Smooth muscle cell (in vitro differentiated cells): ENCODE data around the gene OPN5. TPM values are rescaled to one million over a fixed set of nuclear protein-coding genes. Genes with fewer than 3 reads are reported as not detected.
A peak's percentile ranks its signal among the peaks of the same experiment; 100 is the strongest.

Experiments used
- DNase-seq: peaks from one replicate; lab custom pipeline; 2025; ENCODE audit not compliant: unreplicated experiment; lab: John Stamatoyannopoulos, UW
- H2AFZ ChIP-seq: fragments of 200-600 bp; sonication (generic); 2 replicates; pipeline ENCODE4 v1.6.0; 2016; ENCODE audit warnings: antibody characterized with exemption, low read depth, mild to moderate bottlenecking
- H3F3A ChIP-seq: fragments of 200-600 bp; sonication (generic); 2 replicates; pipeline ENCODE4 v1.6.0; 2017; ENCODE audit warnings: antibody characterized with exemption, low read depth
- H3K27ac ChIP-seq: fragments of 200-600 bp; sonication (generic); 2 replicates; pipeline ENCODE4 v1.5.1; 2016; ENCODE audit warnings: low read depth, mild to moderate bottlenecking
- H3K27me3 ChIP-seq: fragments of 200-600 bp; sonication (generic); 2 replicates; pipeline ENCODE4 v1.6.1; 2016; ENCODE audit warnings: low read depth, mild to moderate bottlenecking
- H3K36me3 ChIP-seq: fragments of 200-600 bp; sonication (generic); 2 replicates; pipeline ENCODE4 v1.5.1; 2016; ENCODE audit warnings: low read depth
- H3K4me1 ChIP-seq: fragments of 200-600 bp; sonication (generic); 2 replicates; pipeline ENCODE4 v1.5.1; 2016; ENCODE audit warnings: low read depth
- H3K4me2 ChIP-seq: fragments of 200-600 bp; sonication (generic); 2 replicates; pipeline ENCODE4 v1.6.0; 2016; ENCODE audit warnings: mild to moderate bottlenecking
- H3K4me3 ChIP-seq: fragments of 200-600 bp; sonication (generic); 2 replicates; pipeline ENCODE4 v1.5.1; 2016; ENCODE audit warnings: mild to moderate bottlenecking
- H3K79me2 ChIP-seq: fragments of 200-600 bp; sonication (generic); 2 replicates; pipeline ENCODE4 v1.6.0; 2016; ENCODE audit warnings: low read depth, mild to moderate bottlenecking
- H3K9ac ChIP-seq: fragments of 200-600 bp; sonication (generic); 2 replicates; pipeline ENCODE4 v1.6.0; 2016; ENCODE audit warnings: low read depth
- H3K9me3 ChIP-seq: fragments of 200-600 bp; sonication (generic); replicated peaks from 2 replicates; pipeline ENCODE4 v1.5.1; 2016; ENCODE audit warnings: low read depth
- H4K20me1 ChIP-seq: fragments of 200-600 bp; sonication (generic); 2 replicates; pipeline ENCODE4 v1.6.0; 2016; ENCODE audit warnings: low read depth
- CTCF ChIP-seq: fragments of 200-600 bp; sonication (generic); IDR thresholded peaks from 2 replicates; pipeline ENCODE4 v1.5.1; 2017; ENCODE audit warnings: borderline replicate concordance, mild to moderate bottlenecking, antibody characterized with exemption; ENCODE audit not compliant: insufficient read depth, poor library complexity, severe bottlenecking
- WGBS: methylation state at CpG from one replicate; pipeline ENCODE4 v1.1.7; 2016; ENCODE audit warnings: low lambda C conversion rate; 5-methylcytosine and 5-hydroxymethylcytosine counted together
- polyA plus RNA-seq: library from polyadenylated mRNA; unstranded; fragments of >200 nt; fragmentation: Nextera tagmentation; extraction: Ambion mirVana; gene quantifications from 2 replicates; pipeline ENCODE4 v1.2.1, GENCODE V29; 2016
- total RNA-seq: library from RNA; depleted of rRNA; stranded (reverse); fragments of >200 nt; gene quantifications from 2 replicates; pipeline ENCODE4 v1.2.3, GENCODE V29; 2014

OPN5 gene, protein sequence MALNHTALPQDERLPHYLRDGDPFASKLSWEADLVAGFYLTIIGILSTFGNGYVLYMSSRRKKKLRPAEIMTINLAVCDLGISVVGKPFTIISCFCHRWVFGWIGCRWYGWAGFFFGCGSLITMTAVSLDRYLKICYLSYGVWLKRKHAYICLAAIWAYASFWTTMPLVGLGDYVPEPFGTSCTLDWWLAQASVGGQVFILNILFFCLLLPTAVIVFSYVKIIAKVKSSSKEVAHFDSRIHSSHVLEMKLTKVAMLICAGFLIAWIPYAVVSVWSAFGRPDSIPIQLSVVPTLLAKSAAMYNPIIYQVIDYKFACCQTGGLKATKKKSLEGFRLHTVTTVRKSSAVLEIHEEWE
- total RNA-seq (not detected in 2 replicates), polyA plus RNA-seq (not detected in 2 replicates)

GRCh38 chr6:47781732-47782131, at the start of gene OPN5:
OPN5 (plus strand) TSS chr6:47782032; CDS start chr6:47782067, 35 bp downstream.
- Histone ChIP-seq H3K9me3 (no peaks in the 10 kb centered on the region), H3K4me1 (no peaks in the 10 kb centered on the region), H3K36me3 (no peaks in the 10 kb centered on the region), H3K4me3 (no peak within 1 kb of the TSS), H3K9ac (no peak within 1 kb of the TSS), H3F3A (no peaks in the 10 kb centered on the region), H2AFZ (peak within 1 kb of the TSS; percentile 23), H3K27ac (no peak within 1 kb of the TSS), H3K4me2 (peak within 1 kb of the TSS; percentile 13), H3K79me2 (no peaks in the 10 kb centered on the region), H4K20me1 (no peaks in the 10 kb centered on the region), H3K27me3 (no peaks in the 10 kb centered on the region)
- WGBS = 90% methylated on average over 8 of the region's 8 CpGs
- no peak for DNase-seq
- TF ChIP-seq CTCF = no peak

- 30% methylated on average over 2 of the region's 2 CpGs for WGBS
- Histone ChIP-seq H4K20me1 (no peaks in the 10 kb centered on the region), H3K4me2 (no peak overlapping the region), H3K4me3 (no peak overlapping the region), H3K9me3 (no peaks in the 10 kb centered on the region), H3K9ac (no peak overlapping the region), H3K27me3 (no peaks in the 10 kb centered on the region), H2AFZ (no peak overlapping the region), H3K79me2 (no peaks in the 10 kb centered on the region), H3K36me3 (no peaks in the 10 kb centered on the region), H3K4me1 (no peaks in the 10 kb centered on the region), H3K27ac (no peak overlapping the region), H3F3A (no peaks in the 10 kb centered on the region)
- no peak for DNase-seq
- peak; percentile 41 for TF ChIP-seq CTCF
Observed at GRCh38 chr6:47733879-47734558, 47.8 kb upstream of the OPN5 start.

GRCh38 chr6:47734831-47735481, 46.9 kb upstream of the OPN5 start:
- Histone ChIP-seq H3K27ac (no peak overlapping the region), H3K9ac (no peak overlapping the region), H4K20me1 (no peaks in the 10 kb centered on the region), H3K9me3 (no peaks in the 10 kb centered on the region), H3K4me2 (no peak overlapping the region), H3K4me1 (no peaks in the 10 kb centered on the region), H3F3A (no peaks in the 10 kb centered on the region), H2AFZ (no peak overlapping the region), H3K27me3 (no peaks in the 10 kb centered on the region), H3K4me3 (no peak overlapping the region), H3K36me3 (no peaks in the 10 kb centered on the region), H3K79me2 (no peaks in the 10 kb centered on the region)
- no peak for TF ChIP-seq CTCF
- DNase-seq = no peak
- WGBS = 55% methylated on average over 4 of the region's 4 CpGs
